HepG2 (cell line): ENCODE data around the gene ETNK1. TPM values are rescaled to one million over a fixed set of nuclear protein-coding genes. Genes with fewer than 3 reads are reported as not detected.

ENCODE experiments used
- CREB1 ChIP-seq, 2 experiments: fragments of 450-650 bp in 1 of 2; IDR thresholded peaks; 2 replicates each; pipeline ENCODE4 v1.6.1; 2016 to 2017; ENCODE audit warnings: control low read depth in 1 of 2, mild to moderate bottlenecking in 1 of 2, missing compliant biosample characterization in 1 of 2, missing genetic modification characterization in 1 of 2
- ISL2 ChIP-seq: sonication (generic); formaldehyde crosslinking; IDR thresholded peaks from 2 replicates; pipeline ENCODE4 v1.5.0; 2020; ENCODE audit warnings: missing genetic modification reagents
- KLF15 ChIP-seq: sonication (generic); formaldehyde crosslinking; IDR thresholded peaks from 2 replicates; pipeline ENCODE4 v1.8.1; 2023; ENCODE audit warnings: borderline replicate concordance, mild to moderate bottlenecking, inconsistent platforms, missing genetic modification reagents, mixed read lengths
- KLF16 ChIP-seq, 2 experiments: sonication (generic) in 1 of 2; formaldehyde crosslinking in 1 of 2; IDR thresholded peaks; 2 replicates each; pipeline versions ENCODE4 v1.6.1 to v1.8.0; 2016 to 2023; ENCODE audit warnings: missing genetic modification reagents in 2 of 2, missing compliant biosample characterization in 1 of 2
- NR2C2 ChIP-seq: sonication (generic); formaldehyde crosslinking; IDR thresholded peaks from 2 replicates; pipeline ENCODE4 v1.4.0; 2020; ENCODE audit warnings: missing genetic modification reagents, mild to moderate bottlenecking, moderate library complexity, borderline replicate concordance
- SPEN ChIP-seq: sonication (generic); formaldehyde crosslinking; IDR thresholded peaks from 2 replicates; pipeline ENCODE4 v1.5.1; 2020; ENCODE audit warnings: low read depth, mild to moderate bottlenecking, missing genetic modification reagents
- ZFP36L1 ChIP-seq: sonication (generic); formaldehyde crosslinking; IDR thresholded peaks from 2 replicates; pipeline ENCODE4 v1.8.0; 2022; ENCODE audit warnings: mild to moderate bottlenecking, missing genetic modification reagents, moderate library complexity
- ZNF251 ChIP-seq: sonication (generic); formaldehyde crosslinking; IDR thresholded peaks from 2 replicates; pipeline ENCODE4 v1.9.0; 2021; ENCODE audit warnings: mild to moderate bottlenecking, missing genetic modification reagents
- ZNF367 ChIP-seq: sonication (generic); formaldehyde crosslinking; IDR thresholded peaks from 2 replicates; pipeline ENCODE4 v1.4.0; 2020; ENCODE audit warnings: missing genetic modification reagents, borderline replicate concordance
- ZNF530 ChIP-seq: sonication (generic); formaldehyde crosslinking; IDR thresholded peaks from 2 replicates; pipeline ENCODE4 v1.5.0; 2020; ENCODE audit warnings: low read depth, mild to moderate bottlenecking, missing genetic modification reagents
- ZNF768 ChIP-seq: sonication (generic); formaldehyde crosslinking; IDR thresholded peaks from 2 replicates; pipeline ENCODE4 v1.4.0; 2020; ENCODE audit warnings: missing genetic modification reagents
- ZNF83 ChIP-seq: sonication (generic); formaldehyde crosslinking; IDR thresholded peaks from 2 replicates; pipeline ENCODE4 v1.4.0; 2020; ENCODE audit warnings: missing genetic modification reagents, mild to moderate bottlenecking, borderline replicate concordance
- polyA plus RNA-seq, 8 experiments: library from polyadenylated mRNA; depleted of rRNA in 3 of 8; stranded (reverse) in 7 of 8; unstranded in 1 of 8; fragments of >200 nt; fragmentation: Illumina TruSeq in 4 of 8; extraction: Trizol in 4 of 8; gene quantifications; 2 replicates each; pipeline versions ENCODE4 v1.2.1 to v1.2.3, GENCODE V29; 2011 to 2016; ENCODE audit warnings: low read depth in 4 of 8, missing spikeins in 1 of 8, mixed read lengths in 1 of 8; ENCODE audit not compliant: insufficient read depth in 1 of 8
- total RNA-seq, 5 experiments: library from RNA; depleted of rRNA; stranded (reverse); fragments of >200 nt; fragmentation: Illumina TruSeq; extraction: Trizol; gene quantifications; 2 replicates each; pipeline ENCODE4 v1.2.3, GENCODE V29; 2016; ENCODE audit warnings: low read depth in 1 of 5
- TF ChIP-seq, protein P1 (sequence below): sonication (generic); formaldehyde crosslinking; IDR thresholded peaks from 2 replicates; pipeline ENCODE4 v1.5.1; 2020; ENCODE audit warnings: mild to moderate bottlenecking, moderate library complexity, missing genetic modification reagents
- TF ChIP-seq, protein P2 (sequence below): sonication (generic); formaldehyde crosslinking; IDR thresholded peaks from 2 replicates; pipeline ENCODE4 v1.4.0; 2020; ENCODE audit warnings: mild to moderate bottlenecking, missing genetic modification reagents
- TF ChIP-seq, protein P3 (sequence below), 2 experiments: sonication (generic) in 1 of 2; formaldehyde crosslinking in 1 of 2; IDR thresholded peaks; 2 replicates each; pipeline versions ENCODE4 v1.4.0 to v1.6.1; 2018 to 2020; ENCODE audit warnings: missing genetic modification reagents in 2 of 2, borderline replicate concordance in 1 of 2, low read depth in 1 of 2, mild to moderate bottlenecking in 1 of 2, missing biosample characterization in 1 of 2
- TF ChIP-seq, protein P4 (sequence below): IDR thresholded peaks from 2 replicates; pipeline ENCODE4 v1.6.1; 2016; ENCODE audit warnings: mild to moderate bottlenecking
- TF ChIP-seq, protein P5 (sequence below): sonication (generic); formaldehyde crosslinking; IDR thresholded peaks from 2 replicates; pipeline ENCODE4 v1.5.1; 2020; ENCODE audit warnings: missing genetic modification reagents, mild to moderate bottlenecking, borderline replicate concordance

Gene ETNK1
- total and polyA plus RNA-seq, 2 of the 13 experiments (the other 11 are each of a cell fraction or from before 2014, with no cell fraction given), result 14.4 to 55.7 TPM

DNA sequence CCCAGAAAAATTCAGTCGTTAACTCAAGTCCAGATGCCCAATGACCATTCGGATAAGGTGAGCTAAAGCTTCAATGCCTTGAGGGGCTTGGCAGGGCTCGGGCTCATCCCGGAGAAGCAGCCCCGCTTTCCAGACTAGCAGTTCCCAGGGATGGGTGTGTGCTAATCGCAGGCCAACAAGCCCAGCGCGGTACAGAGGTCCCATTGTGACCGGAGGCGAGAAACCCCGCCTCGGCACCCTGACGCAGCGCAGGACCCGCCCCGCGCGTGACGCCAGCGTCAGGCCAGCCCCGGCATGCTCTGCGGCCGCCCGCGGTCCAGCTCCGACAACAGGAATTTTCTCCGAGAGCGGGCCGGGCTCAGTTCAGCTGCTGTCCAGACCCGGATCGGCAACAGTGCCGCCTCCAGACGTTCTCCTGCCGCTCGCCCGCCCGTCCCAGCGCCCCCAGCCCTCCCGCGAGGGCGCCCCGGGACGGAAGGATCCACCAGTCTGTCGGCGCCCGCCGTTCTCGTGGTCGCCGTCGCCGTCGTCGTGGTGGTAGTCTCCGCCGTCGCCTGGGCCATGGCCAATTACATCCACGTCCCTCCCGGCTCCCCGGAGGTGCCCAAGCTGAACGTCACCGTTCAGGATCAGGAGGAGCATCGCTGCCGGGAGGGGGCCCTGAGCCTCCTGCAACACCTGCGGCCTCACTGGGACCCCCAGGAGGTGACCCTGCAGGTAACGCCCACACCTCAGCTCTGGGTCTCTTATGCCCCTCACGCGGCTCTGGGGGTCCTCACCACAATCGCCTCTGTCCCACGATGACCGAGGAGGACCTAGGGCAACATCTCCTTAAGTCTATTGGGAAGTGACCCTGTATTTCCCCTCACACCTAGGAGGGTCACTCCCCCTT is at the start of gene ETNK1 (continued):
- TF ChIP-seq, protein P1, sequence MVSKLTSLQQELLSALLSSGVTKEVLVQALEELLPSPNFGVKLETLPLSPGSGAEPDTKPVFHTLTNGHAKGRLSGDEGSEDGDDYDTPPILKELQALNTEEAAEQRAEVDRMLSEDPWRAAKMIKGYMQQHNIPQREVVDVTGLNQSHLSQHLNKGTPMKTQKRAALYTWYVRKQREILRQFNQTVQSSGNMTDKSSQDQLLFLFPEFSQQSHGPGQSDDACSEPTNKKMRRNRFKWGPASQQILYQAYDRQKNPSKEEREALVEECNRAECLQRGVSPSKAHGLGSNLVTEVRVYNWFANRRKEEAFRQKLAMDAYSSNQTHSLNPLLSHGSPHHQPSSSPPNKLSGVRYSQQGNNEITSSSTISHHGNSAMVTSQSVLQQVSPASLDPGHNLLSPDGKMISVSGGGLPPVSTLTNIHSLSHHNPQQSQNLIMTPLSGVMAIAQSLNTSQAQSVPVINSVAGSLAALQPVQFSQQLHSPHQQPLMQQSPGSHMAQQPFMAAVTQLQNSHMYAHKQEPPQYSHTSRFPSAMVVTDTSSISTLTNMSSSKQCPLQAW (CRISPR knock-in tag), result peak; percentile 65
- TF ChIP-seq CREB1 (IDR thresholded peaks at IDR 0.05), result peak; percentile 85
- TF ChIP-seq CREB1 (CRISPR knock-in tag; IDR thresholded peaks at IDR 0.05), result peak; percentile 82
- TF ChIP-seq, protein P2, sequence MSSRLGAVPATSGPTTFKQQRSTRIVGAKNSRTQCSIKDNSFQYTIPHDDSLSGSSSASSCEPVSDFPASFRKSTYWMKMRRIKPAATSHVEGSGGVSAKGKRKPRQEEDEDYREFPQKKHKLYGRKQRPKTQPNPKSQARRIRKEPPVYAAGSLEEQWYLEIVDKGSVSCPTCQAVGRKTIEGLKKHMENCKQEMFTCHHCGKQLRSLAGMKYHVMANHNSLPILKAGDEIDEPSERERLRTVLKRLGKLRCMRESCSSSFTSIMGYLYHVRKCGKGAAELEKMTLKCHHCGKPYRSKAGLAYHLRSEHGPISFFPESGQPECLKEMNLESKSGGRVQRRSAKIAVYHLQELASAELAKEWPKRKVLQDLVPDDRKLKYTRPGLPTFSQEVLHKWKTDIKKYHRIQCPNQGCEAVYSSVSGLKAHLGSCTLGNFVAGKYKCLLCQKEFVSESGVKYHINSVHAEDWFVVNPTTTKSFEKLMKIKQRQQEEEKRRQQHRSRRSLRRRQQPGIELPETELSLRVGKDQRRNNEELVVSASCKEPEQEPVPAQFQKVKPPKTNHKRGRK (CRISPR knock-in tag), result no peak
- TF ChIP-seq ZNF530 (CRISPR knock-in tag), result peak; percentile 47; the same call in 1 of the 2 replicates
- TF ChIP-seq ZNF367 (CRISPR knock-in tag), result peak; percentile 92
- 0 out of 2 replicates have a peak, but pooled peaks have one; percentile 20 for TF ChIP-seq ZNF251 (CRISPR knock-in tag)
- no peak; the same call in 1 of the 2 replicates for TF ChIP-seq KLF15 (CRISPR knock-in tag)
- peak; percentile 4; the same call in 1 of the 2 replicates for TF ChIP-seq ZNF83 (CRISPR knock-in tag)
- TF ChIP-seq, protein P3, sequence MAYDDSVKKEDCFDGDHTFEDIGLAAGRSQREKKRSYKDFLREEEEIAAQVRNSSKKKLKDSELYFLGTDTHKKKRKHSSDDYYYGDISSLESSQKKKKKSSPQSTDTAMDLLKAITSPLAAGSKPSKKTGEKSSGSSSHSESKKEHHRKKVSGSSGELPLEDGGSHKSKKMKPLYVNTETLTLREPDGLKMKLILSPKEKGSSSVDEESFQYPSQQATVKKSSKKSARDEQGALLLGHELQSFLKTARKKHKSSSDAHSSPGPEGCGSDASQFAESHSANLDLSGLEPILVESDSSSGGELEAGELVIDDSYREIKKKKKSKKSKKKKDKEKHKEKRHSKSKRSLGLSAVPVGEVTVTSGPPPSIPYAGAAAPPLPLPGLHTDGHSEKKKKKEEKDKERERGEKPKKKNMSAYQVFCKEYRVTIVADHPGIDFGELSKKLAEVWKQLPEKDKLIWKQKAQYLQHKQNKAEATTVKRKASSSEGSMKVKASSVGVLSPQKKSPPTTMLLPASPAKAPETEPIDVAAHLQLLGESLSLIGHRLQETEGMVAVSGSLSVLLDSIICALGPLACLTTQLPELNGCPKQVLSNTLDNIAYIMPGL (CRISPR knock-in tag; IDR thresholded peaks at IDR 0.05; ENCODE audit: borderline replicate concordance in 1 of 2, low read depth in 1 of 2), result peak; percentile 70 to 90
- TF ChIP-seq, protein P4, sequence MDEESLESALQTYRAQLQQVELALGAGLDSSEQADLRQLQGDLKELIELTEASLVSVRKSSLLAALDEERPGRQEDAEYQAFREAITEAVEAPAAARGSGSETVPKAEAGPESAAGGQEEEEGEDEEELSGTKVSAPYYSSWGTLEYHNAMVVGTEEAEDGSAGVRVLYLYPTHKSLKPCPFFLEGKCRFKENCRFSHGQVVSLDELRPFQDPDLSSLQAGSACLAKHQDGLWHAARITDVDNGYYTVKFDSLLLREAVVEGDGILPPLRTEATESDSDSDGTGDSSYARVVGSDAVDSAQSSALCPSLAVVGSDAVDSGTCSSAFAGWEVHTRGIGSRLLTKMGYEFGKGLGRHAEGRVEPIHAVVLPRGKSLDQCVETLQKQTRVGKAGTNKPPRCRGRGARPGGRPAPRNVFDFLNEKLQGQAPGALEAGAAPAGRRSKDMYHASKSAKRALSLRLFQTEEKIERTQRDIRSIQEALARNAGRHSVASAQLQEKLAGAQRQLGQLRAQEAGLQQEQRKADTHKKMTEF (CRISPR knock-in tag), result peak; percentile 85
- peak in 1 of 2 experiments; percentile 90; a peak in 2 of 4 replicates for TF ChIP-seq KLF16 (CRISPR knock-in tag; IDR thresholded peaks at IDR 0.05)
- peak; percentile 32; the same call in 1 of the 2 replicates for TF ChIP-seq ISL2 (CRISPR knock-in tag)
- TF ChIP-seq, protein P5, sequence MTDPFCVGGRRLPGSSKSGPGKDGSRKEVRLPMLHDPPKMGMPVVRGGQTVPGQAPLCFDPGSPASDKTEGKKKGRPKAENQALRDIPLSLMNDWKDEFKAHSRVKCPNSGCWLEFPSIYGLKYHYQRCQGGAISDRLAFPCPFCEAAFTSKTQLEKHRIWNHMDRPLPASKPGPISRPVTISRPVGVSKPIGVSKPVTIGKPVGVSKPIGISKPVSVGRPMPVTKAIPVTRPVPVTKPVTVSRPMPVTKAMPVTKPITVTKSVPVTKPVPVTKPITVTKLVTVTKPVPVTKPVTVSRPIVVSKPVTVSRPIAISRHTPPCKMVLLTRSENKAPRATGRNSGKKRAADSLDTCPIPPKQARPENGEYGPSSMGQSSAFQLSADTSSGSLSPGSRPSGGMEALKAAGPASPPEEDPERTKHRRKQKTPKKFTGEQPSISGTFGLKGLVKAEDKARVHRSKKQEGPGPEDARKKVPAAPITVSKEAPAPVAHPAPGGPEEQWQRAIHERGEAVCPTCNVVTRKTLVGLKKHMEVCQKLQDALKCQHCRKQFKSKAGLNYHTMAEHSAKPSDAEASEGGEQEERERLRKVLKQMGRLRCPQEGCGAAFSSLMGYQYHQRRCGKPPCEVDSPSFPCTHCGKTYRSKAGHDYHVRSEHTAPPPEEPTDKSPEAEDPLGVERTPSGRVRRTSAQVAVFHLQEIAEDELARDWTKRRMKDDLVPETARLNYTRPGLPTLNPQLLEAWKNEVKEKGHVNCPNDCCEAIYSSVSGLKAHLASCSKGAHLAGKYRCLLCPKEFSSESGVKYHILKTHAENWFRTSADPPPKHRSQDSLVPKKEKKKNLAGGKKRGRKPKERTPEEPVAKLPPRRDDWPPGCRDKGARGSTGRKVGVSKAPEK (CRISPR knock-in tag), result 0 out of 2 replicates have a peak, but pooled peaks have one; percentile 12
- peak; percentile 89 for TF ChIP-seq SPEN (CRISPR knock-in tag)
- peak; percentile 80 for TF ChIP-seq ZFP36L1 (CRISPR knock-in tag)
- peak; percentile 73; the same call in 1 of the 2 replicates for TF ChIP-seq ZNF768 (CRISPR knock-in tag)
- TF ChIP-seq NR2C2 (CRISPR knock-in tag), result peak; percentile 72
